Measurements from ENCODE around the gene GTF3C2. TPM values are rescaled to one million over a fixed set of nuclear protein-coding genes. Genes with fewer than 3 reads are reported as not detected.

Gene GTF3C2
- total and polyA plus RNA-seq, 5 experiments from 2014 or later: 26.2 to 105 (median 46.1) TPM

DNA sequence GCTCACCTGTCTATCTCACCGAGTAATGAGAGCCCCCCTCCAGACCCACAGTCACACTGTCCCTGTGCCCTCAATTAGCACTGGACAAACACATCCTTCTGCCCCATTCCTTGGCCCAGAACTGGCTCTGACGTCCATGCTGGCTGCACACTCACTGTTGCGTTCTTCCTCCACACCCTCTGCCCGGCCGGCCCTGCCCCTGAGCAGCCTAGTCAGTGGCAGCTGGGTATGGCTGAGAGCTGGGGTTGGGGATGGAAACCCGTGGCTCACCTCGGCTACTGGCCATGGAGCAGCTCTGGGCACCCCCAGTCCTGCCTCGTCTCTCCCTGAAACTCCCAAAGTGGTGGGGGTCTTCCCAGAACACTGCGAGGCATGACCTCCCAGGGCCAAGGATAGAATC lies 41.9 kb downstream of the GTF3C2 start:
- H3K36me3 Mint-ChIP-seq: peaks cover 1 to 16% (median 8%) of the 10 kb centered on the region in 3 donors
- POLR2A ChIA-PET: interaction anchor here (1.0 kb wide), 1 partner anchor 9 kb away, joined by 3 read pairs; no protein-coding TSS in a partner anchor
- peak overlapping the region in 2 of 10 donors; percentile 1 to 57 for H3K27ac Mint-ChIP-seq
- H3K9me3 Mint-ChIP-seq: no peaks in the 10 kb centered on the region
- no peaks in the 10 kb centered on the region for H3K27me3 Mint-ChIP-seq
- ATAC-seq (no peak), DNase-seq (no peak)
- no peak overlapping the region for H3K4me3 Mint-ChIP-seq
- H3K4me1 Mint-ChIP-seq: peaks cover 0 to 8% (median 2%) of the 10 kb centered on the region in 4 donors

DNA sequence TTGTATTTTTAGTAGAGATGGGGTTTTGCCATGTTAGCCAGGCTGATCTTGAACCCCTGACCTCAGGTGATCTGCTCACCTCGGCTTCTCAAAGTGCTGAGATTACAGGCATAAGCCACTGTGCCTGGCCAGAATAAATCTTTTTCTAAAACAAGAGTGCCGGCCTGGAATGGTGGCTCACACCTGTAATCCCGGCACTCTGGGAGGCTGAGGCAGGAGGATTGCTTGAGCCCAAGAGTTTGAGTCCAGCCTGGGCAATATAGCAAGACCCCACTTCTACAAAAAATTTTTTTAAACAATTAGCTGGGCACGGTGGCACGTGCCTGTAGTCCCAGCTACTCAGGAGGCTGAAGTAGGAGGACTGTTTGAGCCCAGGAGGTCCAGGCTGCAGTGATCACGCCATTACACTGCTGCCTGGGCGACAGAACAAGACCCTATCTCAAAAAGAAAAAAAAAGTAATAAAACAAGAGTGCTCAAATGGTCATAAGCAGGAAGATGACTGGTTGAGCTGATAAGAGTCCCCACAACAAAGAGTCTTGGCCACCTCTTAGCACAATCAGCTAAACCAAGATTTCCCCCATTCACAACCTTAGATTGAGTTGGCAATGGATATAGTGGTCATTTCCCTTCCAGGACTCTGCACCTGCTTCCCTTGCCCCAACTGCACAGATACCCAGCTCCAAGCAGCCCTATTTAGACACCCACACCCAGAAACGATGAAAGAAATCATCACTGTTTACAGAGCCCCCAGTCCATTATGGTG lies 42.5 kb downstream of the GTF3C2 start:
- peak overlapping the region in 2 of 10 donors; percentile 9 to 57 for H3K27ac Mint-ChIP-seq
- peaks cover 6 to 21% (median 12%) of the 10 kb centered on the region in 3 donors for H3K36me3 Mint-ChIP-seq
- H3K4me3 Mint-ChIP-seq: no peak overlapping the region
- DNase-seq (no peak), ATAC-seq (no peak)
- POLR2A ChIA-PET: no interaction called here
- H3K4me1 Mint-ChIP-seq: peaks cover 0 to 8% (median 2%) of the 10 kb centered on the region in 4 donors
- H3K27me3 Mint-ChIP-seq: no peaks in the 10 kb centered on the region
- no peaks in the 10 kb centered on the region for H3K9me3 Mint-ChIP-seq

DNA sequence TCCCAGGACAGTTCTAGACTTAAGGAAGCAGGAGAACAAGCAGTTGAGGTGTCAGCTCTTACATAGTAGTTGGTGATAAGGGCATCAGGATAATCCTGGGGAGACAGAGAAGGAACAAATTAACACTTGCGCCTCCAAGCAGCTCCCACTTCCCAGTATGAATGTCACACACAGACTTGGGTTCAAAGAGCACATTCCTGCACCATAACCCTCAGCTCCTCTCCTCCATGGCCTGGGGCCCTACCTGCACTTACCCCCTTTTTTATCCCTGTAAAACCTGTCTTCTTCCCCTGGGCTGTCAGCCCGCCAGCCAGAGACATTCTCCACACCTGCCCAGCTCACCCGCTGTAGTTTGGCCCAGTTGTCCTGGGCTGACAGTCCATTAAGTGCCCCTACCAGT lies 44.4 kb downstream of the GTF3C2 start:
- H3K4me1 Mint-ChIP-seq: peaks cover 2 to 8% (median 4%) of the 10 kb centered on the region in 4 donors
- no peaks in the 10 kb centered on the region for H3K9me3 Mint-ChIP-seq
- H3K4me3 Mint-ChIP-seq: no peak overlapping the region
- ATAC-seq: no peak
- H3K27me3 Mint-ChIP-seq: peaks cover 0 to 3% (median 0%) of the 10 kb centered on the region in 5 donors
- POLR2A ChIA-PET: no interaction called here
- peak overlapping the region in 1 of 10 donors; percentile 54 for H3K27ac Mint-ChIP-seq
- DNase-seq: no peak
- peaks cover 6 to 26% (median 16%) of the 10 kb centered on the region in 3 donors for H3K36me3 Mint-ChIP-seq

DNA sequence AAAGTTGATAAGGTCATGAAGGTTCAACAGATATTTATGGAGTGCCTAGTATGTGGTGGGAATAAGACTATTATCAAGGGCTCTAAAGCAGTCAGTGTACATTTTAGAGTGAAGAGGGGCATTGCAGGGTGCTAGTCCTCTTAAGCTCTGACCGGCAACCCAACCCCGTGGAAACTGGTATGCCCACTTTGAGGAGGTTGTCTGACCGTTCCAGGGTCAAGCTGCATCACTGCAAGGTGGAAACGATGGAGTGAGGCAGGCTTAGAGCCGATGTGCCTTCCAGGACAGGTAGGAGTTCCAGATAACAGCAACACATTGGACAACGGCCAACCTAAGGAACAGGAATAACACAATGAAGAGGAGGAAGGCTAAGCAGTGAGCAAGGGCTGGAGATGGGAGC lies 46.9 kb downstream of the GTF3C2 start:
- no peak for ATAC-seq
- H3K4me3 Mint-ChIP-seq: no peak overlapping the region
- H3K9me3 Mint-ChIP-seq: no peaks in the 10 kb centered on the region
- H3K27me3 Mint-ChIP-seq: peaks cover 7 to 27% (median 8%) of the 10 kb centered on the region in 5 donors
- DNase-seq: no peak
- H3K4me1 Mint-ChIP-seq: peaks cover 8 to 13% (median 9%) of the 10 kb centered on the region in 4 donors
- peak overlapping the region in 1 of 10 donors; percentile 7 for H3K27ac Mint-ChIP-seq
- H3K36me3 Mint-ChIP-seq: peaks cover 6 to 26% (median 16%) of the 10 kb centered on the region in 3 donors
- POLR2A ChIA-PET: no interaction called here

DNA sequence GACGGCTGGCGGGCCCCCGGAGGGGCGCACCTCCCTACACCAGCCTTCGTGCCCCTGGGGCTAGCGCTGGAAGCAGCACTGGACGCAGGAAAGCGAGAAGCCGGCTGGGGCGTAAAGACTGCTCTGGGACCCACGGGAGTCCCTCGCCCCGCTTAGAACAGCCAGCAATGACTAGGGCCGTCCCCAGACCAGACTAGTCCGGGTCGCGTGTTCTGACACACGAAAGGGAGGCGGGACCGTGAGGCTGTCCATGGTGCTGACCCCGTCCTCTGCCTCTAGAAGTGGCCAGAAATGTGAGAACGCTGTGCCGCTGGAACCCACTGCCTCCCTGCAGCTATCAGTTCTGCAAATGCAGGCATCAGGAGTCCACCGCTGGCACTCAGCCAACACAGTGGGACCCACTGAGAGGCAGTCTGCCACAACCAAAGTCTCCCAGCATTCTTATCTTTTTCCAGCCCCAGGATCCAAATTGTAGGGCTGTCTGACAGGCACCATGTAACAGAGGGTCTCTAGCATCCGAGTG lies 48.1 kb downstream of the GTF3C2 start, which contains the start of gene UCN:
Gene UCN (minus strand): TSS at position 87 of the 523 bp plus-strand sequence. CDS start 550 bp downstream, outside the sequence.
- ATAC-seq (no peak), DNase-seq (no peak)
- POLR2A ChIA-PET: no interaction called here
- Mint-ChIP-seq H3K4me3 (peak within 1 kb of the TSS in 7 of 10 donors; percentile 28 to 75 (median 48)), H3K27ac (peak within 1 kb of the TSS in 1 of 10 donors; percentile 8), H3K4me1 (peaks cover 8 to 13% (median 9%) of the 10 kb centered on the region in 4 donors), H3K9me3 (no peaks in the 10 kb centered on the region), H3K27me3 (peaks cover 8 to 32% (median 13%) of the 10 kb centered on the region in 5 donors), H3K36me3 (peaks cover 6 to 26% (median 16%) of the 10 kb centered on the region in 3 donors)

DNA sequence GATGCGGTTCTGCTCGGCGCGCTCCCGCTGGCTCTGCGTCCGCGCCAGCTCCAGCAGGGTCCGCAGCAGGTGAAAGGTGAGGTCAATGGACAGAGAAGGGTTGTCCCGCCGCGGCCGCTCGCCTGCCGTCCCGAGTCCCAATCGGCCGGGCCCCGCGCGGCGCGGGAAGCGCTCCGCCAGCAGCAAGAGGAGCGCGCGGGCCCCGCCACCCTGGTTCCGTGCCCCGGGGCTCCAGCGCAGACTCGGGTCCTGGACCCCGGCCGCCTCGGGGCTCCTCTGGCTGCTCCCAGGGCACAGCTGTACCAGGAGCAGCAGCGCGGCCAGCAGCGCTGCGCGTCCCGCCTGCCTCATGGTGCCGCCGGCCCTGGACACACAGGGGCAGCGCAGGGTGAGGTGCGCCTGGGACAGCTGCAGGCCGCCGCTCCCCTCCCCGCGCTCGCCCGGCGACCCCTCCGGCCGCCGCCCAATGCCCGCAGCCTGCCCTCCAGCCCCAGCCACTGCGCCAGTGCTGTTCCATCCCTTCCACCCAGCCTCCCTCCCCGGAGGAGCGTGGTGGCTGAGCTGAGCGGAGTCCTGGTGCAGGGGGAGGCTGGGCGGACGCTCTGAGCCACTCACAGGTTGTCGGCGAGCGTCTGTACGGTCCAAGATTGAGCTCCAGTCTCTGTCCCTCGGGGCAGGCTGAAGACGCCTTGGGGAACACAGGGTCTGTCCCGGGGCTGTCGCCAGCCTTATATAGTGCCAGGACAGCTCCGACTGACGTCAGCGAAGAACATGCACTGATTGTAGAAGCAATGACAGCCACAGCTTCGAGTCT lies 48.8 kb downstream of the GTF3C2 start:
- peaks cover 5 to 16% (median 11%) of the 10 kb centered on the region in 4 donors for H3K4me1 Mint-ChIP-seq
- no peaks in the 10 kb centered on the region for H3K9me3 Mint-ChIP-seq
- no peak for ATAC-seq
- peaks cover 8 to 32% (median 13%) of the 10 kb centered on the region in 5 donors for H3K27me3 Mint-ChIP-seq
- H3K4me3 Mint-ChIP-seq: peak overlapping the region in 3 of 10 donors; percentile 48 to 75 (median 71)
- DNase-seq: no peak
- POLR2A ChIA-PET: no interaction called here
- H3K27ac Mint-ChIP-seq: no peak overlapping the region
- peaks cover 6 to 26% (median 16%) of the 10 kb centered on the region in 3 donors for H3K36me3 Mint-ChIP-seq

DNA sequence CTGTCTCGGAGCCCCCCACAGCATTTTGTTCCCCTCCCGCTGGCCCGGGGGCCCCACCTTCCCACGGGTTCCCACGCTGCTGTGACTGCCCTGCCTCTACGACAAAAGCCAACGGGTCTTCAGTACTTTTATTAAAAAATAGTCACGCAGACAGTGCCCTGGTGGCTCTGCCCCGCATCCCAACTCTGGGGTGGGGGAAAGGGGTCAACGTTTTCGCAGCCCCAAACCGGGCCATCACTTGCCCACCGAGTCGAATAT lies 49.3 kb downstream of the GTF3C2 start:
- H3K27me3 Mint-ChIP-seq: peaks cover 8 to 32% (median 13%) of the 10 kb centered on the region in 5 donors
- no peak for ATAC-seq
- peaks cover under 1 to 19% (median 11%) of the 10 kb centered on the region in 4 donors for H3K4me1 Mint-ChIP-seq
- POLR2A ChIA-PET: no interaction called here
- no peak for DNase-seq
- no peak overlapping the region for H3K27ac Mint-ChIP-seq
- peaks cover 6 to 21% (median 15%) of the 10 kb centered on the region in 3 donors for H3K36me3 Mint-ChIP-seq
- no peaks in the 10 kb centered on the region for H3K9me3 Mint-ChIP-seq
- H3K4me3 Mint-ChIP-seq: peak overlapping the region in 7 of 10 donors; percentile 28 to 75 (median 48)

DNA sequence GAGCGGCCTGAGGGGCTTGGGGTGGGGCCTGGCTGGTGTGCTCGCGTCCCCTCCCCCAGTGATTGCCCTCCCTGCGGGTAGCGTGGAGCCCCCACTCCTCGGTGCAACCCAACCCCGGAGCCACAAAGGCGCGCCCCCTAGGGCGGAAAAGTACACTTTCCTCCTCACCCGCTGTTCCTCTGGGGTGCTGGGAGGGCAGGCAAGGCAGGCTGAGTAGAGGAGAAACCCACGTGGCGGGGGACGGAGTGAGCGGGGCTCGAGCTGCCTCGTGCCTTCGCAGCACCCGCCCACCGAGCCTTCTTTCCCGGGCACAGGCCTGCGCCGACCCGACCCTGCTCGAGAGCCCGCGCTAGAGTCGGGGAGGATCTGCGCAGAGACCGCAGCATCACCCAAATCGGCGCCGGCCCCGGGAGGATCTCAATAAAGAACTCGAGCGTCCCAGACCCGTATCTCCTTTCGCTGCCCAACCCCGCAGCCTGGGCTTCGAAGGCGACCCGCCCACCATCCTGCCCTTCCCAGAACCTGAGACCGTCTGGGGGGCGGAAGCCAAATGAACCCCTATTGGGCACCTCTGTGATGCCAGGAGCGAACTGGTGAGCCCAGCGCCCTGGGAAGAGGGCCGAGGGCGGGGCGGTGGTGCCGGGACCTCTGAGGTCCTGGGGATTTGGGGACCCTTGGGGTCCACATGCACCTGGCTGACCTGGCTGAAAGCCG lies 49.8 kb downstream of the GTF3C2 start:
- DNase-seq: peak in 8 of 10 donors; percentile 9 to 42 (median 28)
- POLR2A ChIA-PET: no interaction called here
- H3K36me3 Mint-ChIP-seq: peaks cover 6 to 21% (median 14%) of the 10 kb centered on the region in 3 donors
- H3K9me3 Mint-ChIP-seq: no peaks in the 10 kb centered on the region
- peak; percentile 70 to 73 for ATAC-seq
- H3K27me3 Mint-ChIP-seq: peaks cover 8 to 32% (median 13%) of the 10 kb centered on the region in 5 donors
- peak overlapping the region; percentile 42 to 79 (median 59) for H3K4me3 Mint-ChIP-seq
- peaks cover 0 to 19% (median 11%) of the 10 kb centered on the region in 4 donors for H3K4me1 Mint-ChIP-seq
- no peak overlapping the region for H3K27ac Mint-ChIP-seq

DNA sequence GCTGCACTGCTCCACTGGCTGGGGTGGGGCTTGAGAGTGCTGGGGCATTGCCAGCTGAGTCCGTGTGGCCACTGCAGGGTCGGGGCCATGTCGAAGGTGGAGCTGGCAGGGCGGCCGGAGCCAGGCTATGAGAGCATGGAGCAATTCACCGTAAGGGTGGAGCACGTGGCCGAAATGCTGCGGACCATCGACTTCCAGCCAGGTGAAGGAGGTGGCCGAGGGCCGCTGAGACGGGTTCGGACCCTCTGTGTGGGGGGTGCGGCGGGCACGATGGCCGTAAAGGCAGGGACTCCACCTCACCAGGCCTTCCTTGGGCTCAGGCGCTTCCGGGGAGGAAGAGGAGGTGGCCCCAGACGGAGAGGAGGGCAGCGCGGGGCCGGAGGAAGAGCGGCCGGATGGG lies 50.4 kb downstream of the GTF3C2 start:
- POLR2A ChIA-PET: interaction anchor here (1.3 kb wide), 1 partner anchor 16 kb away, joined by 4 read pairs; the partner anchor contains the start of gene MPV17
- H3K4me1 Mint-ChIP-seq: peaks cover 0 to 19% (median 11%) of the 10 kb centered on the region in 4 donors
- ATAC-seq (peak; percentile 8 to 30), DNase-seq (no peak)
- peak overlapping the region; percentile 28 to 79 (median 59) for H3K4me3 Mint-ChIP-seq
- peaks cover 8 to 32% (median 13%) of the 10 kb centered on the region in 5 donors for H3K27me3 Mint-ChIP-seq
- H3K36me3 Mint-ChIP-seq: peaks cover 6 to 16% (median 10%) of the 10 kb centered on the region in 3 donors
- no peaks in the 10 kb centered on the region for H3K9me3 Mint-ChIP-seq
- no peak overlapping the region for H3K27ac Mint-ChIP-seq

DNA sequence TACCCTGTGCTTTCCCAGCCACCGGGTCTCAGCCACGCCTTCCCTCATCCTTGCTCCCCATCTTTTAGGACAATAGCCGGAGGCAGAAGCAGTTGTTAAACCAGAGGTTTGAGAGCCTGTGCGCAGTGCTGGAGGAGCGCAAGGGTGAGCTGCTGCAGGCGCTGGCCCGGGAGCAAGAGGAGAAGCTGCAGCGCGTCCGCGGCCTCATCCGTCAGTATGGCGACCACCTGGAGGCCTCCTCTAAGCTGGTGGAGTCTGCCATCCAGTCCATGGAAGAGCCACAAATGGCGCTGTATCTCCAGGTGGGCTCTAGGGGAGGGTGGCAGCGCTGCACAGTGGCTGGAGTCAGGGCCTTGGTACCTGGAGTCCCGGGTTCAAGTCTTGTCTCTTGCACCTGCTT lies 51.0 kb downstream of the GTF3C2 start:
- Mint-ChIP-seq H3K27me3 (peaks cover 8 to 32% (median 13%) of the 10 kb centered on the region in 5 donors), H3K9me3 (no peaks in the 10 kb centered on the region), H3K4me1 (peaks cover 0 to 19% (median 11%) of the 10 kb centered on the region in 4 donors), H3K27ac (peak overlapping the region in 1 of 10 donors; percentile 46), H3K36me3 (peaks cover 6 to 15% (median 10%) of the 10 kb centered on the region in 3 donors), H3K4me3 (peak overlapping the region in 6 of 10 donors; percentile 2 to 75 (median 42))
- ATAC-seq: no peak
- POLR2A ChIA-PET: interaction anchor here (1.3 kb wide), 1 partner anchor 17 kb away, joined by 4 read pairs; the partner anchor contains the start of gene MPV17
- DNase-seq: no peak

DNA sequence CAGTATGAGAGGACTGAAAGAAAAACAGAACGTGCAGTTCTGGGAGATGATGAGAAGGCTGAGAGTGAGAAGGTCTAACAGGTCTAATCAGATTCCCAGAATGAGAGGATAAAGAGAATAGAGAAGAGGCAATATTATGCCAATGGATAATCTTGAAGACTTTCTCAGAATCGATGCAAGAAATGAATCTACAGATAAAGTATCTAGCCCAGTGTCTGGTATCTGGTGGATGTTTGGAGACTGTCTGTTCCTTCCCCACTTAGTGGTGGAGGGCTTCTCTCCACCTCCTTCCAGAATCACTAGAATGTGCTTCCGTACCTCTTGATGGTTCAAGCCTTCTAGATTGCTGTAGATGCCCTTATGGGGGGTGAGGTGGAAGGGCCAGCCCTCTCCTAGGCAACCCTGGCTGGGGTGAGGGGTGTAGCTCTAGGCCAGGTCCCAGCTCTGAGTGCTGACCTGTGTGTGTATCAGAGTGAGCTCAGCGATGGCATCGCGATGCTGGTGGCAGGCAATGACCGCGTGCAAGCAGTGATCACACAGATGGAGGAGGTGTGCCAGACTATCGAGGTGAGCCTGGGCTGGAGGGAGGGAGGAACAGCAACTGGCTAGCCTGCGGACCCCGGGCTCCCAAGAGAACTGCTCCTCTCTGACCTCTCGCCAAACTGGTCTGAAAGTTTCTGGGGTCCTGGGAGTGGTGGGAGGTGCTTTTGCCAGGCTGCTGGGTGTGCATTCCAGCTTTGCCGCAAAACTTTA lies 51.9 kb downstream of the GTF3C2 start:
- peaks cover 8 to 32% (median 13%) of the 10 kb centered on the region in 5 donors for H3K27me3 Mint-ChIP-seq
- H3K4me3 Mint-ChIP-seq: peak overlapping the region in 3 of 10 donors; percentile 18 to 47 (median 43)
- no peaks in the 10 kb centered on the region for H3K9me3 Mint-ChIP-seq
- POLR2A ChIA-PET: interaction anchor here (1.3 kb wide), 1 partner anchor 18 kb away, joined by 4 read pairs; the partner anchor contains the start of gene MPV17
- peaks cover 0 to 19% (median 11%) of the 10 kb centered on the region in 4 donors for H3K4me1 Mint-ChIP-seq
- H3K27ac Mint-ChIP-seq: peak overlapping the region in 4 of 10 donors; percentile 4 to 52 (median 27)
- no peak for ATAC-seq
- no peak for DNase-seq
- peaks cover 4 to 11% (median 8%) of the 10 kb centered on the region in 3 donors for H3K36me3 Mint-ChIP-seq

All from naive thymus-derived CD8-positive, alpha-beta T cell (primary cell).